T-helper 1 cell treated with Interleukin-12 subunit alpha and Interleukin-12 subunit beta and Interleukin-4 antibody, amounts not matched to agents 30 ng/mL and 1 ng/mL, for 36 hours (primary cell): ENCODE data around the gene TGFBR3. TPM values are rescaled to one million over a fixed set of nuclear protein-coding genes. Genes with fewer than 3 reads are reported as not detected.

Source experiments
- intact Hi-C: fragments of 100-400 bp; cut with micrococcal nuclease; formaldehyde crosslinking; loops from one replicate; pipeline ENCODE4 v1.15.1; 2024
- total RNA-seq: library from RNA; stranded (reverse); gene quantifications from 2 replicates; pipeline ENCODE4 v1.2.3, GENCODE V29; 2022

TGFBR3 gene
- total RNA-seq, 1 donor from 2014 or later = 12.9 TPM

DNA sequence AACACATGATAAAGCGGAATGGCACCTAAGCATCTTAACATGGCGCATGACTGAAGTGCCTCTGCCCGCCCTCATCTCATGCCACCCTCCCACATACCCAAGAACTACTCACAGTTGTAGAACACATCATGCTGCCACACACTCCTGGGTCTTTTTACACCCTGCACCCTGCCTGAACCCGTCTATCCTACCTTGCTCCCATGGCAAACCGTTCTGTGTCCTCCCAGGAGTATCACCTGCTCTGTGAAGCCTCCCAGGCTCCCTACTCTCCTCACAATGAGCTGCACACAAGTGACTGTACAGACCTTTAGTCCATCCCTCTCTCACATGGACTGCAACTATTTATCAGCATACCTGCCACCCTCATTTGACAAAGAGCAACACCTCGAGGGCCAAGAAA is 144.0 kb downstream of the TGFBR3 start:
- intact Hi-C loops = no loop called here

DNA sequence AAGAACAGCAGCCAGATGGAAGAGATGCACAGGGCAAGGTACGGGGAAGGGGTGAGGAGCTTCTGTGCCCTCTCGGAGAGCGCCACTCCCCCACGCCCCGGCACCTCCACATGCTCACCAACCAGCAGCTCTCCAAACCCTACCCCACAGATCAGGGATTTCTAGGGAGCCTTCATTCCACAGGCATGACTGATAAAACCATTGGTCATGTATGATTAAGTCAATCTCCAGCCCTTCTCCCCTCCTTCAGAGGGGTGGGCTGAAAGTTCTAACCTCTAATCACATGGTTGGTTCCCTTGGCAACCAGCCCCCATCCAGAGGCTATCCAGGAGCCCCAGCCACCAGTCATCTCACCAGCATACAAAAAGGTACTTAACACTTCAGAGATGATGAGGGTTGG is 144.7 kb downstream of the TGFBR3 start:
- intact Hi-C loops = no loop called here

DNA sequence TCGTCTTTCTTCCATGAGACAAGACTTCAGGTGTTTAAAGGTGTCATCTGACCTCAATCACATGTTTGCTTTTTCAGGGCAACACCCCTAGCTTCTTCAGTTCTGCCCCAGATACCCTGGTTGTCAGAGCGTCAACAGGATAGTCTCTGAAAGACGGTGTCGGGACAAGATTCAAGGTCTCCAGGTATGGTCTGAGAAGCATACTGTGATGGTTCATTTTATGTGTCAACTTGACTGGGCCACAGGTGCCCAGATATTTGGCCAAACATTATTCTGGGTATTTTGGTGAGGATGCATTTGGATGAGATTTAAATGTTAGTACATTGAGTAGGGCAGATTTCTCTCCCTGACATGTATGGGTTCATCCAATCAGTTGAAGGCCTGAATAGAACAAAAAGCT is 148.3 kb downstream of the TGFBR3 start:
- intact Hi-C loops = no loop called here

DNA sequence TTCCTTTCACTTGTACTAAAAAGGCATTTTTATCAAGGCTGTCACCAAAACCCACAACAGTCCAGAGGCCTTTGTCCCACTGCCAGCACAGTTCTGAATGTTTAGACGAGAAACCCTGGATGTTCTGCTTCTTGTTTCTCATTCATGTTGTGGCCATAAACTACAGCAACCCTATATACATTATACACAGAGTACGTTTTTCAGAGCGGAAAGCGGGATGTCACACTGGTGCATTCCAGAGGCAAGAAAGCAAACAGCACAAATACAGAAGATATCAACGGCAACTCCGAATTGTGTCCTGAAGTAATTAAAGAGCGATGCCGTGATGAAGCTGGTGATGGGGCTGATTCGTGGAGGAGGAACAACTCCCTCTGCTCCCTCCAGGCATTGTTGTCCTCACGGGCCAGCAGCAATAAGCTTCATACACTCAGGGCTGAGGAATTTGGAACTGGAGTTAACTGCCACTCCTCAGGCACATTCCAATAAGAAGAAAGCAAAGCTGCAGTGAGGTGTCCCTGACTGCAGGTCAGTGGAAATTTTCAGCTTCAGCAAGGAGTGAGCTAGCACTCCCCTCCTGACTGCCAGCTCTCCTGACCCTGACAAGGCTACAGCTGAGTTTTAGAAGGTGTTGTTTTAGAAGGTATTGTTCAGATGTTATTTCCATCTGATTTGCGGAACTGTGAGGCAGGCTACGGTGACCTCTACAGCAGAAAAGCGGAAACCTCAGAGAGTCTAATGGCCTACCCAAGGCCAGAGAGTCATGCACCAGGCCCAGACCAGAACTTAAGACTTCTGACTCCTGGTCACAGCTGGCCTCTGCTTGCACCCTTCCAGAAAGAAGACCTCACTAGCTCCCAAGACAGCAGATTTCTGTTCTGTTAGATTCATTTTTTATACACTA is 149.0 kb downstream of the TGFBR3 start:
- intact Hi-C loops = no loop called here

DNA sequence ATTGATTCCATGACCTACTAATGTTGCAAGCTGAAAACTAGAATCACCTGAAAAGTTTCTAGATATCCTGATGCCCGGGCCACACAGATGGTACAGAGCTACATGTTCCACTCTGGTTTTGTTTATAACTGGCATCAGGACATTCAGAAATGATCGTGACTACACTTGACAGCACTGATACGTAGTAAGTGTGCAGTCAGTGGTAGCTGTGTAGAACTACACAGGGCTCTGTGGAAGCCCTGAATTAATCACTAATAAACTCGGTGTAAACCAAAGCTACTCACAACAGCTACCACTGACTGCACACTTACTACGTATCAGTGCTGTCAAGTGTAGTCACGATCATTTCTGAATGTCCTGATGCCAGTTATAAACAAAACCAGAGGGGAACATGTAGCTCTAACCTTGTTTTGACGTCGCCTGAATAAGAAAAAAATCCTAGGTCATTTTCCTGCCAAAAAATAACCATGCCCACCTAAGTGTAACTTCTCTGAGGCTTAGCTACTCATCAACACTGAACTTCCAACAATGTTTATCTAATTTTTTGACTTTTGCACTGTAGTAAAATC is 149.7 kb downstream of the TGFBR3 start:
- intact Hi-C loops = no loop called here

DNA sequence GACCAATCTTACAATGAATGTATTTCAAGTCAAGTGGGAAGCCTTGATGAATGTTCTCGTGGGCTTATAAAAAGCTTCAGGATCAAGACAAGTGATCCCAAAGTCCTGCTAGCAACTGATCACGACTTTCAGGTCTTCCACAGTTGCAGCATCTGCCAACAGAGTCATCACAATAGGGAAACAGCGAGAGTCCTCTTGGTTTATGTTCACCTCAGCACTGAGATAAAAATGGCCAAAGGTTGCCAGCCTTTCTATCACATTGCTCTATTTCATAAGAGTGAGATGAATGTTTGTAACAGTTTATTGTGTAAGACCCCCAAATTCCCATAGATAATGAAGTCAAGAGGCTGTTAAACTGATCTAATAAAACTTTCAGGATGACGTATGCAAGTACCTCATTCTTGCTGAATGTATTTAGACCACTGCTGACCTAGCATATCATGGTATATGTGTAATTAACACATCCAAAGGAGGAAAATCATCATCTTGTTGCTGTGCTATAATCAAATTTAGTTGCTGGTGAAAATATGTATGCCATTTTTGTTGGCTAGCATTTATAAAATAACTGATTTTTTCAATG is 150.6 kb downstream of the TGFBR3 start:
- intact Hi-C loops = no loop called here

DNA sequence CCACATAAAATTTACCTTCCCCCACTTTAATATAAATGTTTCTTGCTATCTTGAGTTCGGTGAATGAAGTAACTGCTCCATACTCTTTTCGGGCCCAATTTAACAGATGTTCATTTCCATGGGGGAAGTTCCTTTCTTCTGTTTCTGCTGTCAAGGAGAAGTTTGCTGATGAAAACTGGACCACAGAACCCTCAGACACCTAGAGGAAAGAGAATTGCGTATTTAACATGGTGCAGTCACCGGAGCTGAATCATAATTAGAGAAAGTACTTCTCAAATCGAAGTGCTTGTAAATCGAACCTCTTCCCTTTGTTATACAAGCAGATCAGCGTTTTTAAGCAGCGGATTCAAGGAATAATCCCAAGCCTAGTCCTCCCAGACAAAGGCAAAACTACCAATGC is 151.2 kb downstream of the TGFBR3 start:
- intact Hi-C loops = loop anchor here (5.0 kb wide), 2 partner anchors 37 to 148 kb away; no protein-coding TSS in a partner anchor

DNA sequence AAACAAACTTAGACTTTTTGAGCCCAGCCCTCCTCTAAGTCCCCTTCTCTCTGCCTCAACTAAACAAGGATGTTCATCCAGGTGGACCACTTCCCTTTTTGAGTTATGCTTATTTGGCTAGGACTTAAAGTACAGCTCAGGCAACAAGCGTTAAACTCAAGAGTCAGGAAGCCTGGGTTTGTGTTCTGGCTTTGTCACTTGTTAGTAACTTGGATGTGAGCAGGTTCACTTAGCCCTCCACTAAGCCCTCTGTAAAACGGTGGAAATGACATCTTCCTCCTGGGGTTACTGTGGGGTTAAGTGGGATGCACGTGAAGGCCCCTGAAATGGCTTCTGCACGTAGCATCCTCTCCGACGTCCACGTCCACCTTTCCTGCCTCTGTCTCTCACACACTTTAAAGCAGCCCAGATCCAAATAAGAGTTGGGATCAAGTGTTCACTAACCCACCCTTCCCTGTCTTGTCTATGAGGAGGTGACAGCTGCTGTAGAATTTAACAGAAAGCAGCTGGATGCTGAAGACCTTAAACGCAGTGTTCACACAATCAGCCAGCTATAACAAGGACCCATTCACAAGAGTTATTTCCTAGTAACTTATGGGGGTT is 152.7 kb downstream of the TGFBR3 start:
- intact Hi-C loops = loop anchor here (5.0 kb wide), 2 partner anchors 36 to 149 kb away; no protein-coding TSS in a partner anchor

DNA sequence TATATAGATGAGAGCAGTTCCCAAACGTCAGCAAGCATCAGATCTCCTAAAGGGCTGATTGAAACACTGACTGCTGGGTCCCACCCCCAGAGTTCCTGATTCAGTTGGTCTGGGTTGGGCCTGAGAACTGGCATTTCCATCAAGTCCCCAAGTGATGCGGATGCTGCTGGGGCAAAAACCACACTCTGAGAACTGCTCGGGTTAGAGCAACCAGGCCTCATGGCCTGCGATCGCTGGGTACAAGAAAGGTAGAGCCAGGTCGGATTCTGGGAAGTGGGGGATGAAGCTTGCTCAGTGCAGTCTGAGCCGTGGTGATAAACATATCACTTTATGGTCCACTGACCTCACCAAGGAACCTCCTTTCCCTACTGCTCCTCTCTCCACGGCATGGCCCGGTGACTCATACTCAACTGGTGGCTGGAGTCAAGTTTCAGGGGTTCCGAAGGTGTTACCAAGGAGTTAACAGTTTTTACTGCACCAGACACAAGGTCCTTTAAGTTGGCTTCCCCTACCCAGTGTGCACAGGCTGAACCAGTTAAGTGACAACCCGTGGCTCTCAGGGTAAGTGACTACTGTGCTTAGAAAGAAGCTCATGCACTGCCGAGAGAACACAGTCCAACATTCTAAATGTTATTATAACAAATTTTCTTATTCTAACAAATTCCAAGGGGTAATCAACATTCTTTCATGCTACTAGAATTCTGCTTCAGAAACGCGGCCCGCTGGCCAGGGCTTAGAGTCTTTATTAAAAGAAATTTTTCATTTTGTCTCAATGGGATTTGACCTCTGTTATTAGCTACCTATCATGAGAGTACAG is 153.5 kb downstream of the TGFBR3 start:
- intact Hi-C loops = loop anchor here (1.0 to 5.0 kb wide), 3 partner anchors 35 to 150 kb away; no protein-coding TSS in a partner anchor

DNA sequence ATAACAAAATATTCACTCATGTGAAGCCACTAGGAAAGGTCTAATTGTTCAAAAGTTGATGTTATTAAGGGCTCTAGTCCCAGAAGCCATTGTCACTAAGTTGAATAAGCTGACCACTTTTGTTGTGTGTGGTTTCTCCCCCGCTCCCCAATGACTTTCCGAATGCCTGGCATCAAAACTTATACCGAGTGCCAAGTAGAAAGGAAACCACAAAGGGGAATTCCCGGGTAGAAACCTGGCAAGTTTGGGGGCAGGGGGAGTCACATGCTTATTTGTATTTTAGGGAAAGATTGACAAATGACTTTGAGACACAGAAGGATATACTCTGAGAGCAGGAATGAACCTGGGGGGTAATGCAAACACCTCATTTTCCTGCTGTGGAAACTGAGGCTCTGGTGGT is 154.1 kb downstream of the TGFBR3 start:
- intact Hi-C loops = loop anchor here (1.0 to 5.0 kb wide), 4 partner anchors 19 to 150 kb away; no protein-coding TSS in a partner anchor

DNA sequence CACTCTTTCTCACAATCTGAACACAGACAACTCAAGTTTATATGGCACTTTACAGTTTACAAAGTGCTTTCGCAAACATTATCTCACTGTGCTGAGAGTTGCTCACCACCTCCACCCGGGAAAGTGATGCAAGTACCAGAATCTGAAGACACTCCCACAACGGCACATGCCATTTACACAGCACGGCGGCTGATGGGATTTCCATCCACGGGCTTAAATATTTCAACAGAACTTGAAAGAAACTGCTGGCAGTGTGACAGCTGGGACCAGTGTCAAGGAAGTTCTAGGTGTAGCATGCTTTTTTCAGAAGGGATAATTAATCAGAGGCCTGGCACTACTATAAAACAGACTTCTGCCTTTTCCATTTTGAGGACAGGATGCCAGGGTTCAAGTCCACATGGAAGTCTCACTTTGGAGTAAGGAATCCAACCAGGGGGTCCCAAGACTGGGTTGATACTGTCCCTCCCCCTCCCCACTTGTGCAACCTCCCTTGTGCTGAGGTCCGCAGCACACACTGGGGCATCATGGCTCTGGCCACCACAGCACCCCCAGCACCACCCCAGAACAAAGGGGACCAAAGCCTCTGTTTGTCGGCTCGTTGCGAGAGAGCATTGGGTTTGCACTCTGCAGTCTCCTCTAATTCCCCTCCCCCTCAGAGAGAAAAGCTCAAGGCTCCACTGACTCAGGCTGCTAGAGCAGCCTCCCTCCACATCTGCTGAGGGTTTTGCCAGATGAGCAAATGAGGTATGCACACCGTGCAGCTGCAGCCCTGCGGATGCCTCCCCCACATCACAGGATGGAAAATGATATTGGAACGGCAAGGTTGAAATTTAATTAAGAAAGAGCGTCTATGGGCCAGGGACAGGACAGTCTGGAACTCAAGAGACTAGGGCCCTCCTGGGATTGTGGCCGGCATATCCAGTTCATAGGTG is 154.9 kb downstream of the TGFBR3 start:
- intact Hi-C loops = loop anchor here (1.0 to 5.0 kb wide), 3 partner anchors 18 to 151 kb away; no protein-coding TSS in a partner anchor

DNA sequence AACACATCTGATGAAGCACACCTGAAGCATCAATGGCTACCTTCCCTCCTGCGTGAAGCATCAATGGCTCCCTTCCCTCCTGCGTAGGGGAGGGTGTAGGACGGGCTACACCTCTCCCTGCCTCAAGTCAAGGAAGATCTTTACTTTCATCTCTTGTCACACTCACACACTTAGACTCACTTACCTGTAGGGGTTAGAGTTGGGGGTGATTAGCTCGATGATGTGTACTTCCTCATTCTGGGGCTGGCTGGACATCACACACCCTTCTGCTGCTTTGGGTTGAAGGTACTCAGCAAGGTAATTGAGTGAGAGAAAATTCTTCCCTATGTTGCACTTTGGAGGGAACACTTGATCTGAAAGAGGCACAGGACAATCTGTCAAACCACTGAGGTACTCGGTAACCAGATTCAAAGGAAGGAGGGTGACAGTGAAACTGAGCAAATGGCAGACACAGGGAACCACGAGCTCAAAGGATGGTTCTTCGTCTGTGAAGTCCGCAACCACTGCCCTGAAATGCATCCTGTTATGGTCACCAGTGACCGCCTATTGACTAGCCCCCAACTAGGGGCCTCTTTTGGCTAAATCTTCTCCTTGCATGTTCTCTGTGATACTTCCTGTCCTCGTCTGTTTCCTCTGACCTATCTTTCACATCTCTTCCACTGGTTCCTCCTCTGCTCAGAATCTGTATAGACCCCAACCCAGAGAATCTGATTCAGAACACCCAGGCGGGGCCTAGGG is 156.2 kb downstream of the TGFBR3 start:
- intact Hi-C loops = loop anchor here (5.0 kb wide), 2 partner anchors 32 to 153 kb away; no protein-coding TSS in a partner anchor

DNA sequence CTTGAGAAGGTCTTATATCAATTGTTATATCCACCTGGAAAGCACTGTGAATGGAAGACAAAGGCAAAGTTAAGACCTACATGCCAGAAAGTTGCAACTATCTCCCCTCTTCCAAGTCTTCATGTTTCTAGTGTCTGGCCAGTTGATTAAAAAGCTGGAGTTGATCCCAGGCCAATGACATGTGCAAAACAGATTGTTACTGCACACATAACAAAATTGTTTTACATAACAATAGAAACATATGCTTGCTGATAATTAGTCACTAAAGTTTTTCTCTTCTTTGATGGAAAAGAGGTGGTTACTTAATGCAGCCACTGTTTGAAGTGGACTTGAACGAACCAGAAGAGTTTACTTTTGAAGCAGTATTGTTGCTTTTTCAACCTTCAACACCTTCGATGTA is 158.2 kb downstream of the TGFBR3 start:
- intact Hi-C loops = no loop called here

DNA sequence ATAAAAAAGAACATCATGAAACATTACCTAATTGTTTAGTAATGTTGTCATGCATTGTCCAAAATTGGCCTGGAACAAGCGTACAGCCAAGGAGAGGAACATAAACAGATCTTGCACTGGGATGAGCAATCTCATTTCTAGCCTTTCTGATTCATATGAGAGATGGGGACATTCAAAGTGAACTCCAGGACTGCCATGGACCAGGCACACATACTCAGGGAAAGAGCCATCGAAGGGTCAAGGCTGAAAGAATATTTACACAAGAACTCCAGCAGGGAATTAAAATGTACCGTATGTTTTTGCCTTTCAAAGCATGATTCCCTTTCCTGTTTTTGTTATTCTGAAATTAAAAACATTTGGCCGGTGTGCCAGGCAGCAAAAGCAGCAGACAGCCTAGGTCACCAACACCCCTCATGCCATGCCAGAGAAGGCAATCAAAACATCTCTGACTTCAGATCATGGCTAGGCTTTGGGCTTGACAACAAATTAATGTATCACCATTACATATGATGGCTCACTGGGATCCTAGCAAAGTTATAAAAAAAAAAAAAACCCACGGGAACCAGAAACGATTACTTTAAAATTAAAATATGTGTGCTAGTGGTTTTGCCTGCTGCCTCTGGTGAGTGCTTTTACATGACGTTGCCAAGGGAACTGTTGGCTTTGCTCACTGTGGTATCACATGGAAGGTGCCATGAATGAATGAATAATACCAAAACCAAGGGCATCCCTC is 159.8 kb downstream of the TGFBR3 start:
- intact Hi-C loops = no loop called here

DNA sequence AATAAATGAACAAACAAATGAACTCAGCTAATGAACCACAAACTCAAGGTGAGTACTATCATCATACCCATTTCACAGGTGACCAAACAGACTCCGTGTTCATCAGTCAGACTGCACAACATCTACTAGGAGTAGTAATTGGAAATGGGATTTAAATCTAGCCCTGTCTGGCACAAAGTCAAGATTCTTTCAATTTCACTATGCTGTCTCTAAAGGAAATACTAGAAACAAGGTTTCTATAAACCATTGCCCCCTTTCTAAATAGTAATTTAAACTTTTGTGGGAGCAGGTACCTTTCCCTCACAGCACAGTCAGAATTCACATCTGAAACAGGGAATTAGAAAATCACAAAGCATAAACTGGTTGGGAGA is 160.3 kb downstream of the TGFBR3 start:
- intact Hi-C loops = no loop called here

DNA sequence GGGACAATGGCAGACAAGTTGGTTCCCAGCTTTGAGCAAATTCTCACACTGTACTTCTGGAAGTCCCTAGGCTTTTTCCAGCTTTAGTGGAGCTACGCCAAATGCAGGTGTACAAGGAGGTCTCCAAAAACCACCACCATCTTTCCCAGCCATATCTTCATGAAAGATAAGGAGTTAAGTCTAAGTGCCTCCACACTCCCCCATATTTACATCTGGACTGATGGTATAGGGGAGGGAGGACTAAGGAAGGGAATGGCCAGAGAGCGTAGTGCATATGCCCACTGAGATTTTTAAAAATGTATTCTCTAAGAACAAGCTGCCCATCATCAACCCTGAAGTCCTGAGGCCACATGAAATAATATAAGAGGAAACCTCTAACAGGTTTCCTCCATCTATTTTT is 161.3 kb downstream of the TGFBR3 start:
- intact Hi-C loops = no loop called here

DNA sequence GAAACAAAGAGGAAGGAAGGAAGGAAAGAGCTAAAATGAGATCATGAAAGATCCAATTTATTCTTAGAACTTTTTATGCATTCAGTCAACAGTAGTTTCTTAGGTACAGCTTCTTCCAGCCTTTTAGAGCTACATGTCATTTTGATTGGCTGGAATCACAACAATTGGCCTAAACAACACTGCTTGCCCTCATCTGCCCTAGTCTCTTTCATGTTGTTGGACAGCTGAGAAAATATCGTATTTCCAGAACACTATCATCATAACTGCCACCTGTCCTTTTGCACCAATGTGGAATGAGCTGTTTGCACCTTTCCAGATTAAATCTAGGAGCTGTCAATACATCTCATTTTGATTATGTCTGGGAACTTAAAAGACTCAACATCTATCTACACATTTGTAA is 161.7 kb downstream of the TGFBR3 start:
- intact Hi-C loops = no loop called here

DNA sequence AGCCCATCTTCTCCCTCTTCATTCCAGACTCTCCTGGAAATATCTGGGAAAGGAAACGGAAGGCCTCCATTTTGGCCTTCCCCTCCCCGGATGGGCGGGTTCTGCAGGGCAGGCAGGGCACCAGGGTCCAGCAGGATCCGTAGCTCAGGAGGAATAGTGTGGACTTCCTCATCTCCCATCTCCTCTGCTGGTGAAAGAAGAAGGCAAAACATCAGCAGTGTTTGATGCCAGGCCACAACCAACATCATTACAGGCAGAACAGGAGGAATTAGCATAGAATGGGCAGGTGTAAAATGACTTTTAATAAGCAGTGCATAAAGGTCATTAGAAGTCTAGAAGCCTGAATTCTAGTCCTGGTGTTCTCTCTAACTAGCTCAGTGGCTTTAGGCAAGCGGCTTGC is 165.9 kb downstream of the TGFBR3 start:
- intact Hi-C loops = no loop called here
